Melanocyte of skin (primary cell): ENCODE data around the gene MED22. TPM values are rescaled to one million over a fixed set of nuclear protein-coding genes. Genes with fewer than 3 reads are reported as not detected.

Experiments
- small RNA-seq, 2 donors: library from RNA; depleted of rRNA; stranded (forward); fragments of <200 nt; gene quantifications; one replicate each; pipeline ENCODE3, GENCODE V24; 2012
- total RNA-seq, 2 donors: library from RNA; depleted of rRNA; stranded (reverse); fragments of >200 nt; gene quantifications; 2 replicates each; pipeline ENCODE4 v1.2.3, GENCODE V29; 2012

MED22 gene
- 10 to 100 TPM; 13.4 to 17.6 TPM for total RNA-seq

GRCh38 chr9:133347985-133348717 is at the start of gene MED22, which contains the start of gene RPL7A:
MED22 (minus strand) TSS chr9:133348131; CDS start chr9:133346662, 1,469 bp downstream.
RPL7A (plus strand) TSS chr9:133348218; CDS start chr9:133348244, 26 bp downstream.

DNA sequence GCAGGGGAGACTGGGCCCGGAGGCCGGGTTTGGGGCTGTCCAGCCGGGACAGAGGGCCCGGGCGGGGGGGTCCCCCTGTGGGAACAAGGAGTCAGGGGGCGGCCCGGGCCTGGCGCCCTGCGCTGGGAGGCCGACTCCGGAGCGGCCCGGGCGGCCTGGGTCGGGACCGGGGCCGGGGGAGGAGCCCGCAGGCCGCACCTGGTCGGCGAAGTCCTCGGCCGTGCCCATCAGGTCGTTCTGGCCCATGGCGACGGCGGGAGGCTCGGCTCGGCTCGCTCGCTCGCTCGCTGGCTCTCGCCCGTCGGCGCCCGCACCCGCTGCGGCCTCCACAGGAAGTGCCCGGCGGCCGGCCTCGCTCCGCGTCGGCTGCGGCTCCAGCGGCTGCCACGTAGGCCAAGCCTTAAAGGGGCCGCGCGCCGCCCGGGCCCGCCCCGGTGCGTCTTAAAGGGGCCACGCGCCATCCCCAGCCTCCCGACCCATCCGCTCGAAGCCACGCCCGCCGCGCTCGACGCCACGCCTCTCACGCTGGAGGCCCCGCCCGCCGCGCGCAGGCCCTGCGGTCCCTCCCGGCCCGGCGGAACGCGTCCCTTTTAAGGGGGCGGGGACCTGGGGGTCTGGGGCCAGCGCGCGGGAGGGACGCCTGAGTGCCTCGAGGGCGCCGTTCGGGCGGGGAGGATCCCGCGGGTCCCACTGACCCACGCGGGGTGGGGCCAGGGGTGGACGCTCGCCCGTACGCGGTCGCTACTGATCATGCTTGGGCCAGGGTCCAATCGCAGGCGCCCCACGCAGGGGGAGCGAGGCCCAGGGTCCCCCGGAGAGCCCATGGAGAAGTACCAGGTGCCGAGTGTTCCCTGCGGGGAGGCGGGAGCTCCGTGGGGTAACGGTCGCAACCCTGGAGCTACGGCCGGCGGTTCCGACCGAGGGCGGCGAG is 28.1 kb upstream of the MED22 start, which contains the start of the genes STKLD1 and SURF4:
STKLD1 (plus strand) TSS at position 643 of the 931 bp plus-strand sequence; CDS start at position 751, 108 bp downstream.
SURF4 (minus strand) TSS at position 337 of the 931 bp plus-strand sequence; CDS start at position 246, 91 bp downstream.

GRCh38 chr9:133356391-133357091 is 8.6 kb upstream of the MED22 start, which contains the start of the genes SURF1 and SURF2:
SURF1 (minus strand) TSS chr9:133356487; CDS start chr9:133356453, 34 bp downstream.
SURF2 (plus strand) TSS chr9:133356550; CDS start chr9:133356593, 43 bp downstream.

DNA sequence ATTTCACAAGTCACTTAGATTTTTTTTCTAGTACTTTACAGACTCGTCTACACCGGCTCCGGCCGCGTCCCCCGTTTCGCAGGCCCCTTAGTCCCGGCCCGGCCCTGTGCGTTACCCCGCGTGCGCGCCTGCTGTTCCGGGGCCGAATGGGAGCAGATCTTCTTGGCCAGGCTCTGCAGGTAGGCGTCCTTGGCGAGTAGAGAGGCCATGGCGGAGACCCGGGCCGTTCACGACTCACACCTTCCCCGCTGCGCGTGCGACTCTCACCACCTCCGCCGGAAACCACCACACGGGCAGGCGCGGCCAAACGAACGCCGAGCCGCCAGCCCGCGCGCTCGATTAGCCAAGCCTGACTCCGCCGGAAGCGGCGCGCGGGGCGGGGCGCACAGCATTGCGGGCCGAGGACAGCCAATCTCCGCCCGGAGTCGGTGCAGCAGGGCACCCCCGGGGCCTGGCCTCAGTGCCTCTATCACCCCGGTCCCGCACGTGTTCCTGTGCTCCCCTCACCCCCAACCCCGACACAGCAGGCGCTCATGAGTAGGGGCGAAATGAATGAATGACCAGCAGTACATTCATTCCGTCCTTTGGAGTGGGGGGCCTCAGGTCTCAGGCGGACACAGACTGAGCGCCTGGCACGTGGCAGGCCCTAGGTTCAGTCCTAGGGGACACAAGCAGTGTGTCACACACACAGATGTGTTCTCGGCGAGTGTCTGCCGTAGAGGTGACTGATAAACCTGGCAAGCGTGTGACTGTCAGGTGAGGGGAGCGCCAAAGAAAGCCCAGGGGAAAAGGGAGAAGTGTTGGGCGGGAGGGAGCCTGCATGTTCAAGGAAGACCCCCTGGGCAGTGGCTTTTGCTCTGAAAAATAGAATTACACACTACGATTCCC is 11.8 kb downstream of the MED22 start, which contains the start of gene SURF6:
SURF6 (minus strand) TSS at position 265 of the 888 bp plus-strand sequence; CDS start at position 209, 56 bp downstream.

Small RNAs within 50 kb of the gene (small RNA-seq; reads per million reads assigned to genes)
- gene RF00019 = 0 reads per million in 2 donors
- gene SNORD24 = 0 reads per million in 2 donors
- gene SNORD36A = 0 reads per million in 2 donors
- 0 reads per million in 2 donors for gene SNORD36B
- 0 reads per million in 2 donors for gene SNORD36C

Other genes starting within 250 kb of the MED22 start
- gene RALGDS, start 226.9 kb downstream of the MED22 start, total RNA-seq = 10 to 100 TPM; 29.9 to 30.0 TPM
- 1 to 10 TPM; 4.8 to 8.3 TPM for gene GBGT1, start 184.2 kb downstream of the MED22 start, total RNA-seq
- not detected for gene OBP2B, start 138.9 kb downstream of the MED22 start, total RNA-seq
- not detected for gene ABO, start 72.9 kb downstream of the MED22 start, total RNA-seq
- gene SURF6, start 11.9 kb downstream of the MED22 start, total RNA-seq = 10 to 100 TPM in 1 of 2 donors, 1 to 10 TPM in 1; 5.9 to 13.0 TPM
- 1,000 to 10,000 TPM in 1 of 2 donors, 100 to 1,000 TPM in 1; 802 to 1,411 TPM for gene RPL7A, start 87 bp upstream of the MED22 start, total RNA-seq
- 10 to 100 TPM; 18.2 to 19.6 TPM for gene SURF1, start 8.4 kb upstream of the MED22 start, total RNA-seq
- 10 to 100 TPM; 18.3 to 18.9 TPM for gene SURF2, start 8.4 kb upstream of the MED22 start, total RNA-seq
- gene SURF4, start 27.9 kb upstream of the MED22 start, total RNA-seq = 100 to 1,000 TPM; 233 to 367 TPM
- gene STKLD1, start 28.2 kb upstream of the MED22 start, total RNA-seq = 1 to 10 TPM; 2.0 to 4.1 TPM
- gene REXO4, start 69.9 kb upstream of the MED22 start, total RNA-seq = 10 to 100 TPM in 1 of 2 donors, 1 to 10 TPM in 1; 9.6 to 18.3 TPM
- gene ADAMTS13, start 74.2 kb upstream of the MED22 start, total RNA-seq = 1 to 10 TPM in 1 of 2 donors, under 1 TPM in 1; 1.00 to 1.7 TPM
- gene CACFD1, start 111.8 kb upstream of the MED22 start, total RNA-seq = 1 to 10 TPM; 2.7 to 4.1 TPM
- gene SLC2A6, start 131.0 kb upstream of the MED22 start, total RNA-seq = 10 to 100 TPM; 31.3 to 39.6 TPM
- gene MYMK, start 176.8 kb upstream of the MED22 start, total RNA-seq = not detected
- gene ADAMTSL2, start 186.6 kb upstream of the MED22 start, total RNA-seq = not detected